GM19043 (cell line): ENCODE measurements around the gene TUBGCP3.

Source experiments
- ATAC-seq: cut with Tn5 transposase; IDR thresholded peaks from one replicate; pipeline ENCODE4 v1.9.1; 2021; ENCODE audit warnings: low read depth; ENCODE audit not compliant: unreplicated experiment

TUBGCP3 gene

DNA sequence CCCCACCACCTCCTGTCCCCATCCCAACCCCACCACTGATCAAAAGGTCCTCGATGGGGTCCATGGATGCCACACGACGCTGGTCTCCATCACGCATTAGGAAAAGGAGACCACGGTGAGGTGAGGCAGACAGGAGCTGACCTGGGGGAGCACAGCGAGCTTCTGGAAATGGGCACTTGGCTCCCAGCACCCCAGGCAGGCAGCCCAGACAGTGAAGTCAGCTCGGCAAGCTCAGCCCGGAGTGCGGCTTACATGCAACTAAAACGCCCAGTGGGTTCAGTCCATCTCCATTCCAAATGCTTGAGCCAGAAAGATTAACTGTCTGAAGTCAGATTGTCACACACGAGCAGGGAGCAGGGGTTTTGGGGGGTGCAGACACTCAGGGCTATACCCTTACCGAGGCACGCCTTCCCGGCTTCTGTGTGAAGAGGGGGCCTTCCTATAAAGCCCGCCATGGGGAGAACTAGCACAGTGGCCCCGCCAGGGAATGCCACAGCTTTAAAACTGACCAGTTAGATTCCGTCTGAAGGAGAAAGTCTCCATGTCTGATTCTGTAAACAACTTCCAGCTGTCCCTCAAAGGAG is 132.4 kb downstream of the TUBGCP3 start:
- ATAC-seq, result no peak

- ATAC-seq, result no peak
Observed at GRCh38 chr13:112454648-112455334, 133.2 kb downstream of the TUBGCP3 start.

- ATAC-seq, result no peak
Observed at GRCh38 chr13:112453874-112454647, 133.9 kb downstream of the TUBGCP3 start.

- no peak for ATAC-seq
Observed at GRCh38 chr13:112453207-112453829, 134.6 kb downstream of the TUBGCP3 start.

DNA sequence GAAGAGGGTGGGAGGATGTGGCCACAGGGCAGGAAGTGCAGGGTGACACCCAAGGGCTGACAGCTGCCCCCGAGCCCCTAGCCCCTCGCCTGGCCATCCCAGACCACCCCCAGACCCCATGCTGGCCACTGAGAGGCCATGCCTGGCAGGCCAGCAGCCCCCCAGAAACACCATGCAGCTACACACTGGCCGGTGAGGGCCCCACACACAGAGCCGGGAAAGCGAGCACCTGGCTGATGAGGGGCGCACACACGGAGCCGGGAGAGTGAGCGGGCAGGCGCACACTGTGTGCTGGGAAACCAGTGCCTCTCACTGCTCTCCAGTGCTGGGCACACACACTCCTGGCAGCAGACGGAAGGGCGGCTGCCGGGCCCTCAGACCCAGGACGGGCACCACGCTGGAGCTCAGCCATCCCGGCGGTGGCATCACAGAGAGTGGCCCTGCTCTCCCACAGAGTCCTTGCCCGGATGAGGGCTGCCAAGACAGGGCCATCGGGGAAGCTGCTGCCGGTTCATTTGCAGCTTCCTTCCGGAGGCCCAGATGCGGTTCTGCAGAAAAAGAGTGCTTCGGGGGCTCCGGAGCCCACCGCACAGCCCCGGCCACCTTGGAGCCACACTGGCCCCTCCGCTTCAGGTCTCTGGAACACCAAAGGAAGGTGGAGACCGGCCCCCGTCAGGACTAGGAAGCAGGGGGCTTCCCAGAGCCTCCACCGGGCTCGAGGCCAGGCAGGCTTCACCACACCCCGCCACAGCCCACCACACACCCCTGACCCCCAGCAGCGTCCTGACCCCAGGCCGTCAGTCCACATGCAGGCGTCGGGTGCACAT is 135.4 kb downstream of the TUBGCP3 start:
- ATAC-seq, result no peak

DNA sequence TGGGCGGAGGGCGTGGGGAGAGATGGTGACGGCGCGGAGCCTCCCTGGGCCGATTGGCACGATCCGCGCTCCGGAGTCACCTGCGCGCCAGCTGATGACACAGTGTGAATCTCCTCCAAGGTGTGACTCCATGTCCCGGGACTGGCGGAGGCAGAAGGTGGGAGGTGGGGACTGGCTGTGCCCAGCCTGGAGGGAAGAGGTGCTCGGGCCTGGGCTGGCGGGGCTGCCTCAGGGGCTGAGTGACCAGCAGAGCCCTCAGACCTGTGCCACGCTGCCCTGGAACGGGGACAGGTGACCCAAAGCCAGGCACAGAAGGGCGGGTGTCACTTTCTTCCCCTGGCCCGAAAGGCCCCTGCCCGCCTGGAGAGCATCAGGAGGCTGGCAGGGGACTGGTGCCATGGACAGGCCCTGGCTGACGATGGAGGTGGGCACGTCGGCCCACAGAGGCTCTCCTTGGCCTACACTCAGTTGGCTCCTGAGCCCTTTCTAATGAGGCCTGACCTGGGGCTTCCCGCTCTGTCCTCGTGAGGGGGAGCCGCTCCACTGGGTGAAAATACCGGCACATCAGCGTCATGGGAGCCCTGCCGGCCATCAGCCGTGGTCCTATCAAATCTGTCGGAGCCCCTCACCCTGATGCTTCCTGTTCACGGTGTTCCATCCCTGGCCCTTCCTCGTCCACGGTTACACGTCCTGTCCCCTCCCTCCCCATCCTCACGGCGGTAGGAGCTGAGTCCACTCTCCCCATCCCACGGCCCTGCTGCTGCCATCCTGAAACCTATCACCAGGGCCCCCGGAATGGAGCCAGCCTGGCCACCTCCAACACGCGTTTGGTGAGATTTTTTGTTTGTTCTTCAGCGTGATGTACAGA is 136.2 kb downstream of the TUBGCP3 start:
- no peak for ATAC-seq

GRCh38 chr13:112450904-112451240 is 137.1 kb downstream of the TUBGCP3 start:
- ATAC-seq, result no peak

DNA sequence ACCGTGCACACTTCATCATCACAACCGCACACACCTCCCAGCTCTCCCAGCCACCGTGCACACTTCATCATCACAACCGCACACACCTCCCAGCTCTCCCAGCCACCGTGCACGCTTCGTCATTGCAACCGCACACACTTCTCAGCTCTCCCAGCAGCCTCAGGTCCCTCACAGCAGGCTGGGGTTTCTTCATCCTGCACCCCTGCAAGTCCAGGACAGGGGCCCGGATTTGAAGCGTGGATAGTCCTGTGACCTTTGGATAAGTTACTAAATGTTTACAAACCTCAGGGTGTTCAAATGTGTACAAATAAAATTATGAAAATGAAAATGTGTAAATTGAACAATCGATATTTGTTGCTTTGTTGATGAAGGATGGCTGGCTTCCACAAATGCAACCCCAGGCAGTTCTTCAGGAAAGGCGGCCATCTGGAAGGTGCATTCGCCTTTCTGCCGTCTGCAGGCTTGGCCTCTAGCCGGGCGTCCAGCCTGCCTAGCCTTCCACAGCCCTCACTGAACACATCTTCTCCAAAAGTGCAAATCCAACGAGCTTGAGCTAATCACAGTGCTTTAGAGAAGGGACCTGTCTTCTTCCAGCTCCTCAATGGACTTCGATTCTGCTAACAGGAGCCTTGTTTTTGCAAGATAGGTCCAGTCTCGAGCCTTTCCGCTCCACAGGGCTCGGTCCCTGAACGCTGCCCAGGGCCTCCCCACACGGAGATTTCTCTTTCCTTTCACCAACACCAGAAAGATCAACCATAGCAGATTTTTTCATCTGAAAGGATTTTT is 137.6 kb downstream of the TUBGCP3 start:
- ATAC-seq, result no peak

GRCh38 chr13:112449545-112449930 is 138.4 kb downstream of the TUBGCP3 start:
- ATAC-seq, result no peak

GRCh38 chr13:112448621-112449544 is 139.1 kb downstream of the TUBGCP3 start:
- ATAC-seq, result no peak

GRCh38 chr13:112447761-112448603 is 140.0 kb downstream of the TUBGCP3 start:
- ATAC-seq, result no peak

GRCh38 chr13:112447306-112447705 is 140.6 kb downstream of the TUBGCP3 start:
- no peak for ATAC-seq

DNA sequence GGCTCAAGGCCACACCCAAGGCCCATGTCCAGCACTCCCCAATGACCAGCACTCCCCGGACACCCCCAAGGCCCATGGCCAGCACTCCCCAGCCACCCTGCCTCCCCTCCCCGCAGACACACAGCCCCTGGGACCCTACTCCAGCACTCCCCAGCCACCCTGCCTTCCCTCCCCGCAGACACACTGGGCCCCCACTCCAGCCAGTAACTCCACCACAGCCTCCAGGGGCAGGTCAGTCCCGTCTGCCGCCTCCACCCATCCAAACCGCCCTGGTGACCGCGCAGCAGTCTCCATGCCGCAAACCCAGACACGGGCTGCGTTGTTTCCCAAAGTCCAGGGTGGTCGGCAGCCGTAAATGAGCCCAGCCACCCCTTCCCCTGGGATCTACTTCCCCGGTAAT is 141.1 kb downstream of the TUBGCP3 start:
- no peak for ATAC-seq

- ATAC-seq, result no peak
Observed at GRCh38 chr13:112446347-112446861, 141.5 kb downstream of the TUBGCP3 start.

GRCh38 chr13:112445411-112446271 is 142.3 kb downstream of the TUBGCP3 start:
- ATAC-seq, result no peak
